Measurements from ENCODE around the gene KIRREL3. TPM values are rescaled to one million over a fixed set of nuclear protein-coding genes. Genes with fewer than 3 reads are reported as not detected.

Gene KIRREL3
- polyA plus RNA-seq, 1 of the 3 experiments (the other 2 are of a cell fraction) = 3.7 TPM

- peaks cover 0 to 2% of the 10 kb centered on the region in 2 experiments for H3K36me3 ChIP-seq (replicated peaks in 1 of 2; ENCODE audit: control insufficient read depth in 1 of 2, insufficient read depth in 2 of 2, low read length in 1 of 2)
- no peak overlapping the region for H2AFZ ChIP-seq (ENCODE audit: low read depth)
- no peak overlapping the region for H3K4me2 ChIP-seq
- no peaks in the 10 kb centered on the region for H3K9me3 ChIP-seq
- no peaks in the 10 kb centered on the region for H3K79me2 ChIP-seq (ENCODE audit: insufficient read depth)
- H3K9me2 ChIP-seq = no peaks in the 10 kb centered on the region
- no peaks in the 10 kb centered on the region for H3K27me3 ChIP-seq (ENCODE audit: insufficient read depth)
- H3K27ac ChIP-seq (ENCODE audit: low read depth in 2 of 2, low read length in 1 of 2) = no peak overlapping the region
- no peaks in the 10 kb centered on the region for H4K20me1 ChIP-seq (ENCODE audit: insufficient read depth)
- POLR2A ChIA-PET = no interaction called here
- CTCF ChIA-PET = interaction anchor here (1.0 kb wide), 1 partner anchor 66 kb away, joined by 3 read pairs; no protein-coding TSS in a partner anchor
- H3F3A ChIP-seq (replicated peaks; ENCODE audit: insufficient read depth) = no peaks in the 10 kb centered on the region
- no peak for TF ChIP-seq RXRA (IDR thresholded peaks at IDR 0.05; ENCODE audit: borderline replicate concordance, low read depth)
- H3K4me1 ChIP-seq (ENCODE audit: control insufficient read depth in 1 of 2, insufficient read depth in 2 of 2, low read depth in 1 of 2, low read length in 1 of 2) = peaks cover 0 to 3% of the 10 kb centered on the region in 2 experiments; a peak in 1 of 4 replicates
- H3K4me3 ChIP-seq (ENCODE audit: low read depth in 2 of 2, low read length in 1 of 2) = no peak overlapping the region
- H3K9ac ChIP-seq = no peak overlapping the region
- 83% methylated on average over 3 of the region's 5 CpGs for WGBS (ENCODE audit: low lambda C conversion rate)
- no peak for DNase-seq
Measured at GRCh38 chr11:126414615-126415014, 586.0 kb downstream of the KIRREL3 start.

DNA sequence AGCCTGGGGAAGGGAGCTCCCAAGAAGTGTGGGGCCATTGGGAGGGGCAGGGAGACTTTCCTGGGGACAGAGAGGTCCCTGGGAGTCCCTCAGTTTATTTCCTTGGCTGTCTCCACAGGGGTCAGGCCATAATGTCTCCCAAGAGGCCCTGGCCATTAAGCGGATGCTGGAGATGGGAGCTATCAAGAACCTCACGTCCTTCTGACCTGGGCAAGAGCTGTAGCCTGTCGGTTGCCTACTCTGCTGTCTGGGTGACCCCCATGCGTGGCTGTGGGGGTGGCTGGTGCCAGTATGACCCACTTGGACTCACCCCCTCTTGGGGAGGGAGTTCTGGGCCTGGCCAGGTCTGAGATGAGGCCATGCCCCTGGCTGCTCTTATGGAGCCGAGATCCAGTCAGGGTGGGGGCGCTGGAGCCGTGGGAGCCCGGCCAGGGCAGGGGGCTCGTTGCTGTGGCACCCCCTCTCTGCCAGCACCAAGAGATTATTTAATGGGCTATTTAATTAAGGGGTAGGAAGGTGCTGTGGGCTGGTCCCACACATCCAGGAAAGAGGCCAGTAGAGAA is 586.6 kb downstream of the KIRREL3 start:
- Histone ChIP-seq H4K20me1 (ENCODE audit: insufficient read depth) (no peaks in the 10 kb centered on the region), H3K4me3 (ENCODE audit: low read depth in 2 of 2, low read length in 1 of 2) (no peak overlapping the region), H3K9ac (no peak overlapping the region), H3K36me3 (replicated peaks in 1 of 2; ENCODE audit: control insufficient read depth in 1 of 2, insufficient read depth in 2 of 2, low read length in 1 of 2) (peaks cover 0 to 4% of the 10 kb centered on the region in 2 experiments), H3K79me2 (ENCODE audit: insufficient read depth) (no peaks in the 10 kb centered on the region), H3K9me3 (no peaks in the 10 kb centered on the region), H2AFZ (ENCODE audit: low read depth) (no peak overlapping the region), H3F3A (replicated peaks; ENCODE audit: insufficient read depth) (no peaks in the 10 kb centered on the region), H3K27ac (ENCODE audit: low read depth in 2 of 2, low read length in 1 of 2) (no peak overlapping the region), H3K27me3 (ENCODE audit: insufficient read depth) (no peaks in the 10 kb centered on the region), H3K9me2 (no peaks in the 10 kb centered on the region), H3K4me2 (no peak overlapping the region), H3K4me1 (ENCODE audit: control insufficient read depth in 1 of 2, insufficient read depth in 2 of 2, low read depth in 1 of 2, low read length in 1 of 2) (peaks cover 0 to 3% of the 10 kb centered on the region in 2 experiments; a peak in 1 of 4 replicates)
- POLR2A ChIA-PET = no interaction called here
- TF ChIP-seq, protein P1, sequence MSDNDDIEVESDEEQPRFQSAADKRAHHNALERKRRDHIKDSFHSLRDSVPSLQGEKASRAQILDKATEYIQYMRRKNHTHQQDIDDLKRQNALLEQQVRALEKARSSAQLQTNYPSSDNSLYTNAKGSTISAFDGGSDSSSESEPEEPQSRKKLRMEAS (IDR thresholded peaks at IDR 0.05; ENCODE audit: low read depth) = no peak
- TF ChIP-seq RCOR1 (IDR thresholded peaks at IDR 0.05; ENCODE audit: low read length) = no peak
- no peak for TF ChIP-seq NFIC (IDR thresholded peaks at IDR 0.05; ENCODE audit: borderline replicate concordance)
- TF ChIP-seq ELF1 (IDR thresholded peaks at IDR 0.05) = no peak
- no peak for TF ChIP-seq FOXJ3 (CRISPR knock-in tag; IDR thresholded peaks at IDR 0.05)
- TF ChIP-seq YY1 (IDR thresholded peaks at IDR 0.05; ENCODE audit: low read depth) = no peak
- no peak for TF ChIP-seq NRF1 (IDR thresholded peaks at IDR 0.05; ENCODE audit: low read depth, low read length)
- no peak for TF ChIP-seq RAD21 (IDR thresholded peaks at IDR 0.05; ENCODE audit: low read length)
- TF ChIP-seq RXRA (IDR thresholded peaks at IDR 0.05; ENCODE audit: borderline replicate concordance, low read depth) = no peak
- no peak for TF ChIP-seq JUND (IDR thresholded peaks at IDR 0.05)
- no peak for TF ChIP-seq POLR2AphosphoS5 (IDR thresholded peaks at IDR 0.05; ENCODE audit: low read depth, low read length)
- no peak for TF ChIP-seq REST (IDR thresholded peaks at IDR 0.05; ENCODE audit: low read depth, low read length)
- TF ChIP-seq GABPA (IDR thresholded peaks at IDR 0.05; ENCODE audit: low read depth) = no peak
- no peak for TF ChIP-seq MEF2A (IDR thresholded peaks at IDR 0.05; ENCODE audit: borderline replicate concordance, low read depth)
- no peak for TF ChIP-seq CHD2 (IDR thresholded peaks at IDR 0.05; ENCODE audit: low read length, partially characterized antibody)
- TF ChIP-seq IRF3 (IDR thresholded peaks at IDR 0.05; ENCODE audit: low read depth, low read length) = no peak
- no peak for TF ChIP-seq TAF1 (IDR thresholded peaks at IDR 0.05; ENCODE audit: borderline replicate concordance, low read depth, low read length)
- TF ChIP-seq SIN3A (IDR thresholded peaks at IDR 0.05; ENCODE audit: borderline replicate concordance, low read depth, low read length) = no peak
- TF ChIP-seq, protein P2, sequence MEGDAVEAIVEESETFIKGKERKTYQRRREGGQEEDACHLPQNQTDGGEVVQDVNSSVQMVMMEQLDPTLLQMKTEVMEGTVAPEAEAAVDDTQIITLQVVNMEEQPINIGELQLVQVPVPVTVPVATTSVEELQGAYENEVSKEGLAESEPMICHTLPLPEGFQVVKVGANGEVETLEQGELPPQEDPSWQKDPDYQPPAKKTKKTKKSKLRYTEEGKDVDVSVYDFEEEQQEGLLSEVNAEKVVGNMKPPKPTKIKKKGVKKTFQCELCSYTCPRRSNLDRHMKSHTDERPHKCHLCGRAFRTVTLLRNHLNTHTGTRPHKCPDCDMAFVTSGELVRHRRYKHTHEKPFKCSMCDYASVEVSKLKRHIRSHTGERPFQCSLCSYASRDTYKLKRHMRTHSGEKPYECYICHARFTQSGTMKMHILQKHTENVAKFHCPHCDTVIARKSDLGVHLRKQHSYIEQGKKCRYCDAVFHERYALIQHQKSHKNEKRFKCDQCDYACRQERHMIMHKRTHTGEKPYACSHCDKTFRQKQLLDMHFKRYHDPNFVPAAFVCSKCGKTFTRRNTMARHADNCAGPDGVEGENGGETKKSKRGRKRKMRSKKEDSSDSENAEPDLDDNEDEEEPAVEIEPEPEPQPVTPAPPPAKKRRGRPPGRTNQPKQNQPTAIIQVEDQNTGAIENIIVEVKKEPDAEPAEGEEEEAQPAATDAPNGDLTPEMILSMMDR (IDR thresholded peaks at IDR 0.05) = no peak
- CTCF ChIA-PET = no interaction called here
- WGBS (ENCODE audit: low lambda C conversion rate) = 84% methylated on average over 4 of the region's 9 CpGs
- no peak for DNase-seq

All from SK-N-SH (cell line).